GM18909 (cell line): ENCODE data around the gene PEX7.
A peak's percentile ranks its signal among the peaks of the same experiment; 100 is the strongest.
"Not testable (repeated sequence)": the region's sequence is repeated elsewhere in the genome, so short reads cannot be mapped to it uniquely, and the experiment has no call there.

Source experiments
- ATAC-seq: cut with Tn5 transposase; IDR thresholded peaks from one replicate; pipeline ENCODE4 v1.9.1; 2021; ENCODE audit warnings: mild to moderate bottlenecking; ENCODE audit not compliant: unreplicated experiment, poor library complexity

Gene PEX7

DNA sequence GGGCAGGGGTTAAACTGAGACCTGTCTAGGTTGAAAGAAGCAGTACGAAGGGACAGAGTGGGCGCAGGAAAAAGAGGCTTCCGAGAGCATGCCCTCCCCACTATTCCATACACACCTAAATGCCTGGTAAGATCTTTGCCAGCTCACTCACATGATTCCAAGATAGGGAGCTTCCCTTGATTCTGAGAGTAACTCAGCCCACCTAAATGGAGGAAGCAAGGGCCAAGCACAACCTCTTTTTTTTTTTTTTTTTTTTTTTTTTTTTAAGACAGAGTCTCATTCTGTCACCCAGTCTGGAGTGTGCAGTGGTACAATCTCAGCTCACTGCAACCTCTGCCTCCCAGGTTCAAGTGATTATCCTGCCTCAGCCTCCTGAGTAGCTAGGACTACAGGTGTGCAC, 33.0 kb upstream of the PEX7 start:
- not testable (repeated sequence) for ATAC-seq

DNA sequence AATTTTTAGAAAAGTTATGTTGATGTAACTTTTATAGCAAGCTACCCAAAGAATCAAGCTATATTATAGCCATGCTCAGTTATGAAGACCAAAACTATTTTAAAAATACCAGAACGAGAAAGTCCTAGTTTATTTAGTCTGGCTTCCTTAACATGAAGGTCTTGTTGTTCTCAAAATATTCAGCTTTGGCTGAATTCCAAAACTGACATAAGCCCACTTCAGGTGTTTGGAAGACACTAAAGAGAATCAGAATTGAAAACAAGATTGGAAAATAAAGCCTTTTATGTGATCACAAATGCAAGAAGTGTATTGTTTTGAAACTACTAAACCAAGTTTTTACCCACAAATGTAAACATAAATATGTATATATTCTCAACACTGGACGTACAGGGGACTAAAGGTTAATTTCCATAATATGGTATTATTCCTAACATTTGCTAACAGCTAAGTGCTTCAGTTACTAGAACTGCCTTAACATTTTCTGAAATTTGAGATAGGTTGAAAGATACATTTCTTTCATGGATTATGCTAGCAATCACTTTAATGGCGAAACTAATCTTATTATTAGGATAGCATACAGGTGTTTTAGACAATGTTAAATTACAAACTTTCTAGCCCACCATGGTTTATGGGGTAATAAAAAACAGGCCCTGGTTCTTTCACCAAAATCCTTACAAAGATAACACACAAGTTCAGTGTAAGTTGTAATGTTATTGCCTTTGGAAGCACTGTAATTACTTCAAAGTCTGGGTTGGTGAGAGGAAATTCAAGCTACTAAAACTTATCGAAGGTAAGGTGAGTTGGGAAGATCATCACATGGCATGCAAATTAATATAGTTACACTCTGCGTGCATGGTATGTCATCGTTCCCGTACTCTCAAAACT, 31.7 kb upstream of the PEX7 start:
- no peak for ATAC-seq

DNA sequence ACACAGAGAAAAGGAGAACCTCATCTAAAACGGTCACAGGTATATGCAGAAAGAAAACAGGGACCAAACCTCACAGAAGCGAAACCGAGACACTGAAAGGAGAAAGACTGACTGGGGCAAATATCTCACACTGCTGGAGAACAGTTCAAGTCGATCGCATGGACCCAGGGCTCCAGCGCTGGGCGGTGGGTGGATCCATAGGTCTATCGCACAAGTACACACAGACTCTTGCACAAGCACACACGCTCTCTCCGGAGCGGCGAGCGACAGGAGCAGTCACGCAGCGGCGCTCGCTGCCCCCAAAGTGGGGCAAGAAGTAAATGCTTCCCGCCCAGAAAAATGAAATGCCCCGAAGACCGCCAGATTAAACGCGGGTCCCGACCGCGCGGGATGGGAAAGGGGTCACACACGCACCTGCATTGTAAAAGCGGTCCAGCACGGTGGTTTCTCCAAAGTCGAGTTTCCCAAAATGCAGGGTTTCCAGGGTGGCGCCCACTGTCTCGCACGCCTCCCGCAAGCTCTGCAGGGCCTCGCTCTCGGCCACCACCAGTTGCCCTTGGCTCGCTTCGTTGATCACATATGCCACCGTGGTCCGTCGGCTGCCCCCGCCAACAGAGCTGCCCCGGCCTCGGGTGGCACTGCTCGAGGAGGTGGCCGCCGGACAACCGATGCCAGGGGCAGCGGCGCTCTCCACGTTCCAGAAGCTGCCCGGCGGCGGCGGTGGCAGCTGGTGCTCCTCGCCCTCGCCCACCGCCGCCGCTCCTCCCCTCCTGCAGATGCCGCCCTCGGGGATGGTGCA, 30.9 kb upstream of the PEX7 start:
- ATAC-seq, result peak; percentile 28

DNA sequence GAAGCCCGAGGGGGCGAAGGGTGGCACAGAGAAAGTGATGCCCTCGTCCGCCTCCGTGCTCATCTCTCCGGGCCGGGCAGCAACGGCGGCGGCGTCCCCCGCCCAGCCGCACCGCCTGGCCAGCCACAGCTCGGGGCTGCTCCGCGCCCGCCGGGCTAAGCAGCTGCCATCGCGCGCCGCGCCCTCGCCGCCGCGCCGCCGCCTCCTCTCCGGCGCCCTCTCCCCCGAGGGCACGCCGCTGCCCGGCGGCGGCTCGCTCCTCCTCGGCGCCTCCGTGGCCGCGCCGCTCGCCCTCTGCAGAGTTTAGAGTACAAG, 30.3 kb upstream of the PEX7 start:
- peak; percentile 0 for ATAC-seq

DNA sequence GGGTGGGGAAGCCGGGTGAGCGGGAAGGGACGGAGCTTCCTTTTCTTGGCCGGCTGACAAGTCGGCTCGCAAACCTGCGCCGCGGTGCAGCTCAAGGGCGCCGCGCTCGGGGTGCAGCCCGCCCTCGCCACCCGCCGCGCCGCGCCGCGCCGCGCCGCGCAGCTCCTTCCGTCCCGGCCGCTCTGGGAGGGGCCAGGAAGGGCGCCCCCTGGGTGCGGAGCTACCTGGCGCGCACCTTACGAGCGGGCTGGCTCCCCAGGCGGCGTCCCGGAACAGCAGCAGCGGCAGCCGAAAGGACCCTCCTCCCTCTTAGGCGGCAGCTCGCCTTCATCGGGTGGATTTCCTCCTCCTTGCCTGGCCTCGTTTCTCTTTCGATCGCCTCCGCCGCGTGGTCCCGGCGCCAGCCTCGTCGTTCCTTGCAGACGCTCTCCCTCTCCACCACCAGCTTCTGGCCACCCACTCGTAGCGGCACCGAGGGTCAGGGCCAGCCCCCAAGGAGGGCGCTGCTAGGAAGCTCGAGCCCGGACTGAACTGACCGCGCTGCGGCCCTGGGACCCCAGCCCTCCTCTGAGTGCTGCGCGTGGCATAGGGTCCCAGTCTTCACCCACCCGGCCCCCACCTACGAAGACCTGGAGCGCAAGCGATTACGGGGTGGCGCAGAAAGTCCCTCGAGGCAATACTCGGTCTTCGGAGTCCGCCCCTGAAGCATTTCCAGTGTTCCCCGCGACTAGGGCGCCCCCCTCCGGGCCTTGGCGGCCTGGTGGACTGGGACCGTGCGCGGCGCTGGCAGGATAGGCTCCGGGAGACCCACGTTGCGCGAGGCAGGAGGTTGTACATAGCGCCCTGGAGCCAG, 29.8 kb upstream of the PEX7 start, which contains the start of gene MAP3K5:
Gene MAP3K5, minus strand, starts transcription at position 68 of the 853 bp plus-strand sequence. CDS start 320 bp downstream, outside the sequence.
- peak; percentile 76 for ATAC-seq

DNA sequence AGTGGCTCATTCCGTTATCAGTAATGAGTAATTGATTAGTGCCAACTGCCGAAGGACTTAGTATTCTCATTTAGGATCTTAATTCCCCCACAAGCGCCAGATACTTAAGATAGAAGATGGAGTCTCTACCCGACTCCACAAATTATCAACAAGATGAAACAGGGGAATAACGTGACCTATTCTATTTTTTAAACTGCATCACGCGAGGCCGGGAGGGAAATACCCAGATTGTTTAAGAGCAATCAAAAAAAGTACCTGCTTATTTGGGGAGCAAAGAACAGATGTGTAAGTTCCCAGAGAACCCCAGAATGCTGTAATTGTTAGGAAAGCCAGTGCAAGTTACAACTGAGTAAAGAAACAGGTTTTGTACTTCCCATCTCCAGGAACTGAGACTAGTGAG, 29.0 kb upstream of the PEX7 start:
- ATAC-seq, result no peak

DNA sequence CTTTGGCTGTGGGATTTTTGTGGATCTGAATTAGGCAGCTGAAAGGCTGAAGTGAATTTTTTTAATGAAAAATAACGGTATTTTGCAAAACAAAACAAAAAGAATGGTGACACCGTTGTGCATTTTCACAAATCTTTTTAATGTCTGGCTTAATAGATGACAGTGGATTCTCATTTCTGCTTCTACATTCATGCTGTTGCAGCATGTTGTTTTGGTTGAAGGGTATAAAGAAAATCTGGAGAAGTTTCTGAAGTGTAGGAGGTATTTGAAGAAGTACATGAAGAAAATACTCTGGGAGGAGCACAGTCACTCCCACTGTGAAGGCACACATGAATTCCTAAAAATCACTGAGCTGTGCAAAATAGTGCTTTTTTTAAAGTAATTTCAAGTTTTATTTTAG, 27.0 kb upstream of the PEX7 start:
- no peak for ATAC-seq

DNA sequence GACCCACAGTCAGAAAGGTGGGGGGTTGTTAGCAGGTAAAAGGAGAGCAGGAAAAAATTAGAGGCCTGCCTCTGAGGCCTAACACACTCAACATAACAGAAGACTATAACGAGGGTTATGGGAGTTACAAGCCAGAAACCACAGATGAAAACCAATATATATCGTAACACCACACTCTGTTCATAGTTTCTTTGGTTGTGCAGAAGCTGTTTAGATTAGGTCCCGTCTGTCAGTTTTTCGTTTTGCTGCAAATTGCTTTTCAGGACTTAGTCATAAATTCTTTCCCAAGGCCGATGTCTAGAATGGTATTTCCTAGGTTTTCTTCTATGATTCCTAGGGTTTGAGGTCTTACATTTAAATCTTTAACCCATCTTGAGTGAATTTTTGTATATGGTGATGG, 26.4 kb upstream of the PEX7 start:
- ATAC-seq, result no peak

DNA sequence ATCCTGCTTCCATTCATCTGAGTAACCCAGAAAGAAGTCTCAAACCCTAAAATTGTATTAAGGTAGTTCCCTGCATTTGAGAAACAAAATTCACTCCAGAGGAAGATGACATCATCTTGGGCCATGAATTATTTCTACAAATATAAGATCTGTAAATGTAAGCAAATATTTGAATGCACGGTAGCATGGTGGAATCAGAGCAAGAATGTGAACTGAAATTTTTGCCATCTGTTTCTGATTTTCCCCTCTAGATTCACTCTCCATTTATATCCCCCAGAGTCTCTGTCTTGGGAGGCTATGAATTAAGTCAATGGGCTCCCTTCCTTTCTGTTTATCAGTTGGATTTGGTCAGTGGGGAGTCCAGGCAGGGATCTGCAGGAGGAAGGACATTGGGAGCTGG, 24.3 kb upstream of the PEX7 start:
- ATAC-seq, result no peak

DNA sequence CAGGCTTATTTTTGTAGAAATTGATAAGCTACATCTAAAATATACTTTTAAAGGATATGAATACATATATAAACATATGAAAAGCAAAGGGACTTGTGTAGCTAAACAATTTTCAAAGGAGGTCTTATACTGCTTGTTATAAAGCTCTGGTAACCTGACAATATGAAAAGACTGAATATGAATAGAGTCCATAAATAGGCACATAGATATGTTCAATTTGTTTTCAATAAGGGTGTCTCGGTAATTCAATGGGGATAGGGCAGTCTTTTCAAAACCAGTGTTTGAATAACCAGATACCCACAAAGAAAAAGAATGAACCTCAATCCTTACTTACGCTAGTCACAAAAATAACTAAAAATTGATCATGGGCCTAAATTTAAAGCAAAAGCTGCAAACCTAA, 20.8 kb upstream of the PEX7 start:
- ATAC-seq, result no peak

DNA sequence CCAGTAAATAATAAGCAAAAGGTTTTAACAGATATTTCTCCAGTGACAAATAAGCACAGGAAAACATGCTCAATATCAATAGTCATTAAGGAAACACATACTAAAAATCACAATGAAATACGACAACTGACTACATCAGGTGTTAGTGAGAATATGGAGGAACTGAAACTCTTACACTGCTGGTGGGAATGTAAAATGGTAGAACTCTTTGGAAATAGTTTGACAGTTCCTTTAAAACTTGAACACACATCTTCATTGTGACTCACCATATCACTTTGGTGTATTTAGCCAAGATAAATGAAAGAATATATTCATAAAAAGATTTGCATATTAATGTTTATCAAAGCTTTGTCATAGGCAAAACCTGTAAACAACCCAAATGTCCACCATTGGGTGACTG, 18.8 kb upstream of the PEX7 start:
- ATAC-seq, result no peak

DNA sequence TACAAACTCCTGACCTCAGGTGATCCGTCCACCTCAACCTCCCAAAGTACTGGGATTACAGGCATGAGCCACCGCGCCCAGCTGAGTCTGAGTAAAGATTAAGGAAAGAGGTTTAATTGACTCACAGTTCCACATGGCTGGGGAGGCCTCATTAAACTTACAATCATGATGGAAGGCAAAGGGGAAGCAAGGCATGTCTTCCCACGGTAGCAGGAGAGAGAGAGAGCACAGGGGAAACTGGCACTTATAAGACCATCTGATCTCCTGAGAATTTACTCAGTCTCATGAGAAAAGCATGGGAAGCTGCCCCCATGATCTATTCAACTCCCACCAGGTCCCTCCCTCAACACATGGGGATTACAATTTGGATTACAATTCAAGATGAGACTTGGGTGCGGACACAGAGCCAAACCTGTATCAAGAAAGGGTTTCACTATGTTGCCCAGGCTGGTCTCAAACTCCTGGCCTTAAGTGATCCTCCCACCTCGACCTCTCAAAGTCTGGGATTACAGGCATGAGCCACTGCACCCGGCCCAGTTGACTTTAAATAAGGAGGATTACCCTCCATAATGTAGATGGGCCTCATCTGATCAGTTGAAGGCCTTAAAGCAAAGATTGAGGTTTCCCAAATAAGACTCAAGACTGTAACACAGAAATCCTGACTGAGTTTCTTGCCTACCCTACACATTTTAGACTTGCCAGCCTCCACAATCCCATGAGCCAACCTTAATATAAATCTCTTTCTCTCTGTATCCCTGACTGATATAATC, 13.1 kb upstream of the PEX7 start:
- no peak for ATAC-seq

DNA sequence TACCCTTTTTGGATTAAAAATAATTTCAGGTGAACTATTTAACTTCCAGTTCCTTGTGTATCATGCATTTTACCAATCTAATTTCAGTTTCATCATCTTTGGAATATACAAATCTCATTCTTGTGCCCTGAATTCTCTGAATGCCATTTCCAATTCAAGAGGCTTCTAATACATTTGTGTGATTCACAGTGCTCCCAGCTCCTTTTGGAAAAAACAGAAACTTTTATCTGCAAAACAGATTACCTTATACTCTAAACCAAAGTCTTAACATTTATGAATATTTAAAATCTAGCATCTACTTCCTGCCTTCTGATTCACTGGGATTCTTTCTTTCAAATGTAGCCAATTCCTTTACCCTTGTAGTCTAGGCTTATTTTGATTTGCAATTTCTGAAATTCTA, 11.1 kb upstream of the PEX7 start:
- no peak for ATAC-seq

DNA sequence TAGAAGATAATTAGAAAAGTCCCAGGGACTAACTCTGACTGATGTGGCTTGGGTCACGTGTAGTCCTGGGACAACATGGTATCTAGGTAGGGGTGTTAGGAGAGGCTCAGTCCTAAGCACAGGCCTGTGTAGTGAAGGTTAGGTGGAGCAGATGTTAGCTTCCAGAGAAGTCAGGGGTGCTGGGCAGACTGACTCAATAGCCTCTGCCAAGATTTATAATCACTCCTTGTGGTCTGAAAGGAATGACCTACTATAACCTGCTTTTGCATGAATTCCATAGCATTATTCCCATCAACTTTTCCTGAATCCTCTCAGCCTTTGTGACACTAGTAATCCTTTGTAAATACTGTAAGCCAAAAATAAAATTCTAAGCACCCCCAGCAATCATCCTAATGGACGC, 10.2 kb upstream of the PEX7 start:
- no peak for ATAC-seq

DNA sequence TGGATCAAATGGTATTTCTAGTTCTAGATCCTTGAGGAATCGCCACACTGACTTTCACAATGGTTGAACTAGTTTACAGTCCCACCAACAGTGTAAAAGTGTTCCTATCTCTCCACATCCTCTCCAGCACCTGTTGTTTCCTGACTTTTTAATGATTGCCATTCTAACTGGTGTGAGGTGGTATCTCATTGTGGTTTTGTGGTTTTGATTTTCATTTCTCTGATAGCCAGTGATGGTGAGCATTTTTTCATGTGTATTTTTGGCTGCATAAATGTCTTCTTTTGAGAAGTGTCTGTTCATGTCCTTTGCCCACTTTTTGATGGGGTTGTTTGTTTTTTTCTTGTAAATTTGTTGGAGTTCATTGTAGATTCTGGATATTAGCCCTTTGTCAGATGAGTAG, 6.8 kb upstream of the PEX7 start:
- ATAC-seq, result not testable (repeated sequence)

DNA sequence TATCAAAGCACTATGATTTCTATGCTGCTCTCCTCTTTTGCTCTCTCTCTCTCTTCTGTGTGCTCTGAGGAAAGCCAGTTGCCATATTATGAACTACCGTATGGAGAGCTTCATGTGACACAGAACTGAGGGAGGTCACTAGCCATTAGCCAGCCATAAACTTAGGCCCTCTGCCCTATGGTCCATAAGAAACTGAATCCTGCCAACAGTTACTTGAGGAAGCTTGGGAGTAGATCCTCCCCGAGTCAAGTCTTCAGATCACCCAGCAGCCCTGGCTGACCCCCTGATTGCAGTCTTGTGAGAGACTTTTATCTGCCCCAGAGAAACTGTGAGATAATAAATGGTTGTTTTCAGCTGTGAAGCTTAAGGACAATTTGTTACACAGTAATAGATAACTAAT, 5.7 kb upstream of the PEX7 start:
- ATAC-seq, result no peak

DNA sequence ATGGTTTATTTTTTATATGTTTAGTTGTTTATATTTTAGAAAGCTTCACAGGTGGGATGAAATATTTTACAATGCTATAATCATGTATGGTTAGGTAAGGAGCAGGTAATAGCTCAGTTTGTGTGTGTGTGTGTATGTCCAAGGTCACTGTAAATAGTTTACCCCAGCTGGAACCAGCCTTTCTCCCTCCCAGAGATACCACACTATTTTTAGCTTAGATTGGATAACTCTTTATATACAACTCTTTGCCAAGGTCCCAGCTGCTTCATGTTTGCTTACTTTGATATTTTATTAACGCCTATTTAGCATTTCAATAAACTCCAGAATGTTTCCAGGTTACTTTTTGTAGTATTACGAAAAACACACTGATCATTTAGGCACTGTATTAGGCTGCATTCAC, 1.8 kb upstream of the PEX7 start:
- no peak for ATAC-seq

DNA sequence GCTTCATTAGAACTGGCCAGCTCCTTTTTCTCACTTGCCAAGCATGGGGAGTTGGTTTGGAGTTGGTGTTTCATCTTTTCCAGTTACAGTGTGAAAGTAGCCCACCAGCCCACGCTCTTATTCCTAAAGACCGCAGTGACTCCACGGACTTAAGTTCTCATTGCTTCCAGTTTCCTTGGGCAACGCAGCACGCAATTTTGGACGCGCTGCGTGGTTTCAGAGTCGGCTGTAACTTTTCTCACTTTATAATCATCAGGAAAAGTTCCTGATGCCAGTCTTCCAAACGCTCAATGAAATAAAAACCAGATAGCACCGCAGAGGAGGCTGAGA, 381 bp upstream of the PEX7 start:
- no peak for ATAC-seq

DNA sequence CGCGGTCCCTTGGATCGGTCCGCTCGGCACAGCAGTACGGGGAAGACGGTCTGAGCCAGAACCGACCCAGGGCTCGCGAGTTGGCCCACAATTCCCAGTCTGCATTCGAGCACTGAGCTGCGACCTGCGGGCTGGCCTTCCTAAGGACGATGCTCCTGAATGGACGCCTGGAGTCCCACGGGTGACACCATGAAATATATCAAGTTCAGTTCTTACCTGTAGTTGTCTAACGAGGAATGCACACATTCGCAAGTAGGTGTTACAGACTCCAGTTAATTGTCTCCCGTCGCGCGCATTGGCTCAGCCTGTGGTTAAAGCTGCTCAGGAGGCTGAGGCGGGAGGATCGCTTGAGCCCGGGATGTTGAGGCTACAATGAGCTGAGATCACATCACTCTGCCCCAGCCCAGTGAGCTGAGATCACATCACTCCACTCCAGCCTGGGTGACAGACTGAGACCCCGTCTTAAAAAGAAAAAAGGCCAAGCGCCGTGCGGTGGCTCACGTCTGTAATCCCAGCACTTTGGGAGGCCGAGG, 802 bp downstream of the PEX7 start:
- no peak for ATAC-seq

DNA sequence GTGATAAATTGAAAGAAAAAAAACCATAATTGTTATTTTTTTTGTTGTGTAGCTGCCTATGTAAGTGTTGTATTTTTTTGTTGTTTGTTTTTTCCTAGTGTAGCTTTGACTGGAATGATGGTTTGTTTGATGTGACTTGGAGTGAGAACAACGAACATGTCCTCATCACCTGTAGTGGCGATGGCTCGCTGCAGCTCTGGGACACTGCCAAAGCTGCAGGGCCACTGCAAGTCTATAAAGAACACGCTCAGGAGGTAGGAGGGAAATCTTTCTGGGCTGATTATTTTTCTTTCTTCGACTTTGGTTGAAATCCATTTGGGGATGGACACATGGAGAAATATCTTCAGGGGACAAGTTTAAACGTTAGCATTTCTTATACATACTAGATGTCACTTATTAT, 3.8 kb downstream of the PEX7 start:
- ATAC-seq, result no peak
